Measurements from ENCODE around the gene PXT1. TPM values are rescaled to one million over a fixed set of nuclear protein-coding genes. Genes with fewer than 3 reads are reported as not detected.

The PXT1 gene
- polyA plus RNA-seq, 1 donor (not counting 4 experiments of a cell fraction or from before 2014, with no cell fraction given) = 0.08 TPM

GRCh38 chr6:36389353-36389752, 53.3 kb downstream of the PXT1 start:
- H4K20me1 ChIP-seq (ENCODE audit: control insufficient read depth, extremely low read depth, insufficient read depth, low read length) = no peaks in the 10 kb centered on the region
- FAIRE-seq = no peak
- no peak for TF ChIP-seq CTCF (optimal IDR thresholded peaks at IDR 0.05 in 1 of 3, IDR thresholded peaks at IDR 0.05 in 1 of 3, conservative IDR thresholded peaks at IDR 0.05 in 1 of 3; ENCODE audit: extremely low read depth in 1 of 3, insufficient read depth in 2 of 3, low read length in 3 of 3)
- no peak for TF ChIP-seq EZH2 (IDR thresholded peaks at IDR 0.05; ENCODE audit: low read length)
- peaks cover 16% of the 10 kb centered on the region for H3K27me3 ChIP-seq (ENCODE audit: control insufficient read depth, extremely low read depth, insufficient read depth, low read length)
- H3K4me1 ChIP-seq (ENCODE audit: control insufficient read depth, extremely low read depth, insufficient read depth, low read length) = peaks cover 12% of the 10 kb centered on the region
- H3K9ac ChIP-seq (ENCODE audit: control insufficient read depth, extremely low read depth, insufficient read depth, low read length) = no peak overlapping the region
- H3K79me2 ChIP-seq (ENCODE audit: control insufficient read depth, insufficient read depth, low read length) = no peaks in the 10 kb centered on the region
- DNase-seq (ENCODE audit: low read depth, low spot score) = no peak
- H3K9me3 ChIP-seq (ENCODE audit: control insufficient read depth, low read depth, low read length) = no peaks in the 10 kb centered on the region
- no peak overlapping the region for H3K27ac ChIP-seq (ENCODE audit: control insufficient read depth, insufficient read depth, low read length)
- H3K9me1 ChIP-seq (ENCODE audit: control insufficient read depth, extremely low read depth, insufficient read depth, low read length) = no peaks in the 10 kb centered on the region
- H2AFZ ChIP-seq (ENCODE audit: control insufficient read depth, low read length) = no peak overlapping the region
- no peak overlapping the region for H3K4me2 ChIP-seq (ENCODE audit: control insufficient read depth, extremely low read depth, insufficient read depth, low read depth, low read length)
- no peaks in the 10 kb centered on the region for H3K36me3 ChIP-seq (ENCODE audit: control insufficient read depth in 2 of 2, extremely low read depth in 1 of 2, insufficient read depth in 2 of 2, low read length in 2 of 2)
- H3K4me3 ChIP-seq (ENCODE audit: control insufficient read depth in 2 of 3, extremely low read depth in 1 of 3, insufficient read depth in 2 of 3, low read depth in 1 of 3, low read length in 3 of 3) = no peak overlapping the region
- dilution Hi-C loops (cut with MboI; ENCODE audit: extremely low pct_ligation_motif_present, low sequenced_read_pairs) = no loop called here

GRCh38 chr6:36387440-36388303, 55.0 kb downstream of the PXT1 start, which contains the start of gene ETV7:
TSS of gene ETV7 (minus strand) at chr6:36387669. CDS start at chr6:36387541, 128 bp downstream.
- Histone ChIP-seq H3K9me3 (ENCODE audit: control insufficient read depth, low read depth, low read length) (no peaks in the 10 kb centered on the region), H3K27ac (ENCODE audit: control insufficient read depth, insufficient read depth, low read length) (no peak within 1 kb of the TSS), H3K27me3 (ENCODE audit: control insufficient read depth, extremely low read depth, insufficient read depth, low read length) (peaks cover 16% of the 10 kb centered on the region), H3K9ac (ENCODE audit: control insufficient read depth, extremely low read depth, insufficient read depth, low read length) (peak within 1 kb of the TSS; percentile 73), H3K79me2 (ENCODE audit: control insufficient read depth, insufficient read depth, low read length) (no peaks in the 10 kb centered on the region), H3K4me2 (ENCODE audit: control insufficient read depth, extremely low read depth, insufficient read depth, low read depth, low read length) (peak within 1 kb of the TSS; percentile 97), H3K9me1 (ENCODE audit: control insufficient read depth, extremely low read depth, insufficient read depth, low read length) (no peaks in the 10 kb centered on the region), H3K4me1 (ENCODE audit: control insufficient read depth, extremely low read depth, insufficient read depth, low read length) (peaks cover 12% of the 10 kb centered on the region), H4K20me1 (ENCODE audit: control insufficient read depth, extremely low read depth, insufficient read depth, low read length) (no peaks in the 10 kb centered on the region), H3K36me3 (ENCODE audit: control insufficient read depth in 2 of 2, extremely low read depth in 1 of 2, insufficient read depth in 2 of 2, low read length in 2 of 2) (no peaks in the 10 kb centered on the region), H3K4me3 (ENCODE audit: control insufficient read depth in 2 of 3, extremely low read depth in 1 of 3, insufficient read depth in 2 of 3, low read depth in 1 of 3, low read length in 3 of 3) (peak within 1 kb of the TSS; percentile 44 to 87 (median 81)), H2AFZ (ENCODE audit: control insufficient read depth, low read length) (peak within 1 kb of the TSS; percentile 99)
- peak; percentile 60 for TF ChIP-seq EZH2 (IDR thresholded peaks at IDR 0.05; ENCODE audit: low read length)
- no peak for TF ChIP-seq CTCF (optimal IDR thresholded peaks at IDR 0.05 in 1 of 3, IDR thresholded peaks at IDR 0.05 in 1 of 3, conservative IDR thresholded peaks at IDR 0.05 in 1 of 3; ENCODE audit: extremely low read depth in 1 of 3, insufficient read depth in 2 of 3, low read length in 3 of 3)
- DNase-seq (ENCODE audit: low read depth, low spot score) (no peak), FAIRE-seq (no peak)
- dilution Hi-C loops (cut with MboI; ENCODE audit: extremely low pct_ligation_motif_present, low sequenced_read_pairs) = no loop called here

Data from keratinocyte (primary cell).